Measurements from ENCODE around the gene CCDC57.

CCDC57 gene

GRCh38 chr17:82188001-82188961 lies 24.4 kb downstream of the CCDC57 start:
- Histone ChIP-seq H3K27ac (ENCODE audit: low read length) (no peak overlapping the region), H3K4me3 (ENCODE audit: low read length) (no peak overlapping the region), H3K27me3 (ENCODE audit: control insufficient read depth, insufficient read depth, low read length) (no peaks in the 10 kb centered on the region), H3K9me3 (ENCODE audit: control insufficient read depth, low read depth, low read length) (no peaks in the 10 kb centered on the region), H3K9ac (ENCODE audit: low read length) (no peak overlapping the region), H3K4me1 (ENCODE audit: control insufficient read depth, low read depth, low read length) (no peaks in the 10 kb centered on the region), H3K36me3 (ENCODE audit: control insufficient read depth, low read depth, low read length) (peaks cover 8% of the 10 kb centered on the region)

GRCh38 chr17:82187500-82187899 lies 25.1 kb downstream of the CCDC57 start:
- H3K36me3 ChIP-seq (ENCODE audit: control insufficient read depth, low read depth, low read length): peaks cover 8% of the 10 kb centered on the region
- no peak overlapping the region for H3K4me3 ChIP-seq (ENCODE audit: low read length)
- no peak overlapping the region for H3K9ac ChIP-seq (ENCODE audit: low read length)
- no peak overlapping the region for H3K27ac ChIP-seq (ENCODE audit: low read length)
- H3K9me3 ChIP-seq (ENCODE audit: control insufficient read depth, low read depth, low read length): no peaks in the 10 kb centered on the region
- H3K27me3 ChIP-seq (ENCODE audit: control insufficient read depth, insufficient read depth, low read length): no peaks in the 10 kb centered on the region
- no peaks in the 10 kb centered on the region for H3K4me1 ChIP-seq (ENCODE audit: control insufficient read depth, low read depth, low read length)

GRCh38 chr17:82186221-82186620 lies 26.4 kb downstream of the CCDC57 start:
- H3K4me1 ChIP-seq (ENCODE audit: control insufficient read depth, low read depth, low read length): no peaks in the 10 kb centered on the region

GRCh38 chr17:82184761-82185160 lies 27.9 kb downstream of the CCDC57 start:
- H3K4me1 ChIP-seq (ENCODE audit: control insufficient read depth, low read depth, low read length): no peaks in the 10 kb centered on the region
- peaks cover 8% of the 10 kb centered on the region for H3K36me3 ChIP-seq (ENCODE audit: control insufficient read depth, low read depth, low read length)
- no peaks in the 10 kb centered on the region for H3K9me3 ChIP-seq (ENCODE audit: control insufficient read depth, low read depth, low read length)
- H3K27me3 ChIP-seq (ENCODE audit: control insufficient read depth, insufficient read depth, low read length): no peaks in the 10 kb centered on the region
- H3K27ac ChIP-seq (ENCODE audit: low read length): no peak overlapping the region
- no peak overlapping the region for H3K9ac ChIP-seq (ENCODE audit: low read length)
- H3K4me3 ChIP-seq (ENCODE audit: low read length): no peak overlapping the region

More at GRCh38 chr17:82186221-82186620, 26.4 kb downstream of the CCDC57 start:
- peaks cover 8% of the 10 kb centered on the region for H3K36me3 ChIP-seq (ENCODE audit: control insufficient read depth, low read depth, low read length)
- no peak overlapping the region for H3K27ac ChIP-seq (ENCODE audit: low read length)
- no peak overlapping the region for H3K4me3 ChIP-seq (ENCODE audit: low read length)
- H3K9me3 ChIP-seq (ENCODE audit: control insufficient read depth, low read depth, low read length): no peaks in the 10 kb centered on the region
- no peak overlapping the region for H3K9ac ChIP-seq (ENCODE audit: low read length)
- no peaks in the 10 kb centered on the region for H3K27me3 ChIP-seq (ENCODE audit: control insufficient read depth, insufficient read depth, low read length)

- peaks cover 8% of the 10 kb centered on the region for H3K36me3 ChIP-seq (ENCODE audit: control insufficient read depth, low read depth, low read length)
- H3K9me3 ChIP-seq (ENCODE audit: control insufficient read depth, low read depth, low read length): no peaks in the 10 kb centered on the region
- H3K4me3 ChIP-seq (ENCODE audit: low read length): no peak overlapping the region
- peaks cover 34% of the 10 kb centered on the region for H3K27me3 ChIP-seq (ENCODE audit: control insufficient read depth, insufficient read depth, low read length)
- H3K9ac ChIP-seq (ENCODE audit: low read length): no peak overlapping the region
- H3K27ac ChIP-seq (ENCODE audit: low read length): no peak overlapping the region
- H3K4me1 ChIP-seq (ENCODE audit: control insufficient read depth, low read depth, low read length): no peaks in the 10 kb centered on the region
Measured at GRCh38 chr17:82180776-82181528, 31.7 kb downstream of the CCDC57 start.

GRCh38 chr17:82179946-82180475 lies 32.6 kb downstream of the CCDC57 start:
- H3K4me3 ChIP-seq (ENCODE audit: low read length): no peak overlapping the region
- H3K36me3 ChIP-seq (ENCODE audit: control insufficient read depth, low read depth, low read length): peaks cover 8% of the 10 kb centered on the region
- peaks cover 43% of the 10 kb centered on the region for H3K27me3 ChIP-seq (ENCODE audit: control insufficient read depth, insufficient read depth, low read length)
- no peak overlapping the region for H3K9ac ChIP-seq (ENCODE audit: low read length)
- no peaks in the 10 kb centered on the region for H3K9me3 ChIP-seq (ENCODE audit: control insufficient read depth, low read depth, low read length)
- H3K4me1 ChIP-seq (ENCODE audit: control insufficient read depth, low read depth, low read length): peaks cover 9% of the 10 kb centered on the region
- no peak overlapping the region for H3K27ac ChIP-seq (ENCODE audit: low read length)

GRCh38 chr17:82179412-82179811 lies 33.2 kb downstream of the CCDC57 start:
- H3K4me3 ChIP-seq (ENCODE audit: low read length): no peak overlapping the region
- H3K27ac ChIP-seq (ENCODE audit: low read length): no peak overlapping the region
- no peak overlapping the region for H3K9ac ChIP-seq (ENCODE audit: low read length)
- H3K36me3 ChIP-seq (ENCODE audit: control insufficient read depth, low read depth, low read length): peaks cover 8% of the 10 kb centered on the region
- H3K9me3 ChIP-seq (ENCODE audit: control insufficient read depth, low read depth, low read length): no peaks in the 10 kb centered on the region
- peaks cover 12% of the 10 kb centered on the region for H3K4me1 ChIP-seq (ENCODE audit: control insufficient read depth, low read depth, low read length)
- peaks cover 49% of the 10 kb centered on the region for H3K27me3 ChIP-seq (ENCODE audit: control insufficient read depth, insufficient read depth, low read length)

- Histone ChIP-seq H3K4me1 (ENCODE audit: control insufficient read depth, low read depth, low read length) (peaks cover 18% of the 10 kb centered on the region), H3K36me3 (ENCODE audit: control insufficient read depth, low read depth, low read length) (peaks cover 8% of the 10 kb centered on the region), H3K9ac (ENCODE audit: low read length) (no peak overlapping the region), H3K27ac (ENCODE audit: low read length) (no peak overlapping the region), H3K27me3 (ENCODE audit: control insufficient read depth, insufficient read depth, low read length) (peaks cover 56% of the 10 kb centered on the region), H3K4me3 (ENCODE audit: low read length) (no peak overlapping the region), H3K9me3 (ENCODE audit: control insufficient read depth, low read depth, low read length) (no peaks in the 10 kb centered on the region)
Measured at GRCh38 chr17:82178499-82179261, 34.0 kb downstream of the CCDC57 start.

- Histone ChIP-seq H3K9me3 (ENCODE audit: control insufficient read depth, low read depth, low read length) (no peaks in the 10 kb centered on the region), H3K4me1 (ENCODE audit: control insufficient read depth, low read depth, low read length) (peaks cover 24% of the 10 kb centered on the region), H3K9ac (ENCODE audit: low read length) (no peak overlapping the region), H3K36me3 (ENCODE audit: control insufficient read depth, low read depth, low read length) (peaks cover under 1% of the 10 kb centered on the region), H3K4me3 (ENCODE audit: low read length) (no peak overlapping the region), H3K27ac (ENCODE audit: low read length) (no peak overlapping the region), H3K27me3 (ENCODE audit: control insufficient read depth, insufficient read depth, low read length) (peaks cover 64% of the 10 kb centered on the region)
Measured at GRCh38 chr17:82177761-82178498, 34.7 kb downstream of the CCDC57 start.

GRCh38 chr17:82177276-82177675 lies 35.4 kb downstream of the CCDC57 start:
- Histone ChIP-seq H3K4me3 (ENCODE audit: low read length) (no peak overlapping the region), H3K27ac (ENCODE audit: low read length) (no peak overlapping the region), H3K9me3 (ENCODE audit: control insufficient read depth, low read depth, low read length) (no peaks in the 10 kb centered on the region), H3K9ac (ENCODE audit: low read length) (no peak overlapping the region), H3K36me3 (ENCODE audit: control insufficient read depth, low read depth, low read length) (no peaks in the 10 kb centered on the region), H3K4me1 (ENCODE audit: control insufficient read depth, low read depth, low read length) (peaks cover 24% of the 10 kb centered on the region), H3K27me3 (ENCODE audit: control insufficient read depth, insufficient read depth, low read length) (peaks cover 70% of the 10 kb centered on the region)

Data from iPS-18a (cell line).